Nasal cavity respiratory epithelium epithelial cell of viscerocranial mucosa (primary cell): ENCODE measurements around the gene C6orf58. TPM values are rescaled to one million over a fixed set of nuclear protein-coding genes. Genes with fewer than 3 reads are reported as not detected.

ENCODE experiments used
- total RNA-seq: library from RNA; depleted of rRNA; stranded (reverse); fragments of >200 nt; gene quantifications from 2 replicates; pipeline ENCODE4 v1.2.3, GENCODE V29; 2014

The C6orf58 gene
- total RNA-seq, result not detected in 2 replicates

DNA sequence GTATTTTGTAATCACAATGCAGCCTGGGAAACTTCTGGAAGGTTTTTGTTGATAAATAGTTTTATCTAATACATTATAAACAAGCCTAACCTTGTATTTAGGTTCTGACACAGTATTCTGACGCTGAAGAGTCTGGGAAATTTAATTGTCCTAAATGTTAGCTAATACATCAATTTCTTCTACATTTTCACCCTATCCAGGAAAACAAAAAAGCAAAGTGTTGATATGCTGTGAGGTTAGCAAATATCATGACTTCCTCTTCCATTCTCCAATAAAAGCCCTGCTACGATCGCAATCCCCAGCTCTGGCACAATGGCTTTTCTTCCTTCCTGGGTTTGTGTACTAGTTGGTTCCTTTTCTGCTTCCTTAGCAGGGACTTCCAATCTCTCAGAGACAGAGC is at the start of gene C6orf58:
C6orf58 (plus strand) TSS at position 301 of the 400 bp plus-strand sequence; CDS start at position 313, 12 bp downstream.

Other genes starting within 250 kb of the C6orf58 start
- 38.9 and 39.6 TPM in 2 replicates for gene ECHDC1, start 233.6 kb upstream of the C6orf58 start, total RNA-seq
- gene KIAA0408, start 117.8 kb upstream of the C6orf58 start, total RNA-seq, result not detected in 2 replicates